ENCODE results near the gene KRT26.

DNA sequence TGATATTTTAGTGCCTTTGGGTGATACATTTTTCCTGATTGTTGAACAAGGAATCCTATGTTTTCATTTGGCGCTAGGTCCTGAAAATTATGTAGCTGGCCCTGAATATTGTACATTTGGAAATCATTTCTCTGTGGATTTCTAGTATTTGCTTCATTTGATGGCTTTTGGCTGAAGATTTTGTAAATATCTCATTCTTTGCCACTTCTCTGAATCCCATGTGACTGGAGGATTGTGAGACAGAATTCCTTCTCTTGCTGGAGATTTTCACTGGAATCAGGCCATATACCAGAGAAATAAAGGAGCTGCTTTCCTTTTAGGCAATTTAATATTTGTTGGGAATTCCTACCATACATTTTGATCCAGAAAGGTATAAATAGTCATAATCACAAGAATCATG lies 19.1 kb upstream of the KRT26 start:
- TF ChIP-seq, protein P1, sequence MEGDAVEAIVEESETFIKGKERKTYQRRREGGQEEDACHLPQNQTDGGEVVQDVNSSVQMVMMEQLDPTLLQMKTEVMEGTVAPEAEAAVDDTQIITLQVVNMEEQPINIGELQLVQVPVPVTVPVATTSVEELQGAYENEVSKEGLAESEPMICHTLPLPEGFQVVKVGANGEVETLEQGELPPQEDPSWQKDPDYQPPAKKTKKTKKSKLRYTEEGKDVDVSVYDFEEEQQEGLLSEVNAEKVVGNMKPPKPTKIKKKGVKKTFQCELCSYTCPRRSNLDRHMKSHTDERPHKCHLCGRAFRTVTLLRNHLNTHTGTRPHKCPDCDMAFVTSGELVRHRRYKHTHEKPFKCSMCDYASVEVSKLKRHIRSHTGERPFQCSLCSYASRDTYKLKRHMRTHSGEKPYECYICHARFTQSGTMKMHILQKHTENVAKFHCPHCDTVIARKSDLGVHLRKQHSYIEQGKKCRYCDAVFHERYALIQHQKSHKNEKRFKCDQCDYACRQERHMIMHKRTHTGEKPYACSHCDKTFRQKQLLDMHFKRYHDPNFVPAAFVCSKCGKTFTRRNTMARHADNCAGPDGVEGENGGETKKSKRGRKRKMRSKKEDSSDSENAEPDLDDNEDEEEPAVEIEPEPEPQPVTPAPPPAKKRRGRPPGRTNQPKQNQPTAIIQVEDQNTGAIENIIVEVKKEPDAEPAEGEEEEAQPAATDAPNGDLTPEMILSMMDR (IDR thresholded peaks at IDR 0.05): no peak
- no peak for TF ChIP-seq POLR2A (IDR thresholded peaks at IDR 0.05)
